OCI-LY3 (cell line): ENCODE measurements around the gene RCAN2.

Experiments used
- CTCF ChIP-seq: fragments of 200-600, 300-600 bp; sonication (generic); IDR thresholded peaks from 2 replicates; pipeline ENCODE4 v1.5.1; 2014; ENCODE audit warnings: antibody characterized with exemption, low read length, low read depth
- EZH2phosphoT487 ChIP-seq: fragments of 200-600 bp; shearing (Covaris generic); IDR thresholded peaks from 2 replicates; pipeline ENCODE4 v1.6.1; 2018; ENCODE audit warnings: antibody characterized with exemption, mixed run types, low read depth

- TF ChIP-seq CTCF: no peak
- TF ChIP-seq EZH2phosphoT487: no peak
These were observed 100.9 kb downstream of the RCAN2 start for GRCh38 chr6:46390153-46390876.
